HFFc6 (cell line): Measurements from ENCODE around the gene BTD. TPM values are rescaled to one million over a fixed set of nuclear protein-coding genes. Genes with fewer than 3 reads are reported as not detected.
"Not testable (repeated sequence)": the region's sequence is repeated elsewhere in the genome, so short reads cannot be mapped to it uniquely, and the experiment has no call there.

Experiments
- DNase-seq: peaks from one replicate; pipeline ENCODE4 v3.0.0-alpha.2; 2018
- H3K27ac Mint-ChIP-seq: 2 replicates; pipeline ENCODE4 v1.8.0; 2020; ENCODE audit warnings: mild to moderate bottlenecking, mixed read lengths
- H3K27me3 Mint-ChIP-seq: 2 replicates; pipeline ENCODE4 v1.8.0; 2021; ENCODE audit warnings: mild to moderate bottlenecking, moderate library complexity, mixed read lengths; ENCODE audit not compliant: insufficient read depth
- H3K36me3 Mint-ChIP-seq: 2 replicates; pipeline ENCODE4 v1.8.0; 2021; ENCODE audit warnings: low read depth, mixed read lengths
- H3K4me1 Mint-ChIP-seq: 2 replicates; pipeline ENCODE4 v1.8.0; 2020; ENCODE audit warnings: low read depth, mixed read lengths
- H3K4me3 Mint-ChIP-seq: 2 replicates; pipeline ENCODE4 v1.8.0; 2020; ENCODE audit warnings: mild to moderate bottlenecking, moderate library complexity, mixed read lengths
- H3K9me3 Mint-ChIP-seq: 2 replicates; pipeline ENCODE4 v1.8.0; 2020; ENCODE audit warnings: mild to moderate bottlenecking, mixed read lengths
- total RNA-seq, 6 experiments: library from RNA; stranded (reverse); fragmentation: NEBNext Ultra II Directional; extraction: Animal tissue kit (Norgen Biotek cat#: 25700); gene quantifications; 2 replicates in 1 of 6; 3 replicates in 5 of 6; pipeline ENCODE4 v1.2.3, GENCODE V29; 2021
- TF ChIP-seq, protein P1 (sequence below): fragments of 200-600 bp; sonication (generic); IDR thresholded peaks from 2 replicates; pipeline ENCODE4 v1.5.0; 2021; ENCODE audit warnings: antibody characterized with exemption, mild to moderate bottlenecking

Gene BTD
- total RNA-seq, 6 experiments from 2014 or later = 13.9 to 22.7 (median 17.2) TPM

DNA sequence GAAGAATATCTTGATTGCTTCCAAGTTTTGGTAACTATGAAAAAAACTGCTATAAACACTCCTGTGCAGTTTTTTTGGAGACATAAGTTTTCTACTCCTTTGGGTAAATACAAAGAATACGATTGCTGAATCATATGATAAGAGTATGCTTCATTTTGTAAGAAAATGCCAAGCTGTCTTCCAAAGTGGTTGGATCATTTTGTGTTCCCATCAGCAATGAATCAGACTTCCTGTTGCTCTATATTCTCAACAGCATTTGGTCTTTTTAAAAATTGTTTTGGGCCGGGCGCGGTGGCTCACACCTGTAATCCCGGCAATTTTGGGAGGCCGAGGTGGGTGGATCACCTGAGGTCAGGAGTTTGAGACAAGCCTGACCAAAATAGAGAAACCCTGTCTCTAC, 14.5 kb downstream of the BTD start:
- Mint-ChIP-seq H3K27me3 (peaks cover 1% of the 10 kb centered on the region), H3K36me3 (peaks cover 22% of the 10 kb centered on the region), H3K27ac (peak overlapping the region; percentile 19), H3K9me3 (peaks cover 22% of the 10 kb centered on the region), H3K4me3 (no peak overlapping the region), H3K4me1 (peaks cover 16% of the 10 kb centered on the region)
- TF ChIP-seq, protein P1, sequence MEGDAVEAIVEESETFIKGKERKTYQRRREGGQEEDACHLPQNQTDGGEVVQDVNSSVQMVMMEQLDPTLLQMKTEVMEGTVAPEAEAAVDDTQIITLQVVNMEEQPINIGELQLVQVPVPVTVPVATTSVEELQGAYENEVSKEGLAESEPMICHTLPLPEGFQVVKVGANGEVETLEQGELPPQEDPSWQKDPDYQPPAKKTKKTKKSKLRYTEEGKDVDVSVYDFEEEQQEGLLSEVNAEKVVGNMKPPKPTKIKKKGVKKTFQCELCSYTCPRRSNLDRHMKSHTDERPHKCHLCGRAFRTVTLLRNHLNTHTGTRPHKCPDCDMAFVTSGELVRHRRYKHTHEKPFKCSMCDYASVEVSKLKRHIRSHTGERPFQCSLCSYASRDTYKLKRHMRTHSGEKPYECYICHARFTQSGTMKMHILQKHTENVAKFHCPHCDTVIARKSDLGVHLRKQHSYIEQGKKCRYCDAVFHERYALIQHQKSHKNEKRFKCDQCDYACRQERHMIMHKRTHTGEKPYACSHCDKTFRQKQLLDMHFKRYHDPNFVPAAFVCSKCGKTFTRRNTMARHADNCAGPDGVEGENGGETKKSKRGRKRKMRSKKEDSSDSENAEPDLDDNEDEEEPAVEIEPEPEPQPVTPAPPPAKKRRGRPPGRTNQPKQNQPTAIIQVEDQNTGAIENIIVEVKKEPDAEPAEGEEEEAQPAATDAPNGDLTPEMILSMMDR = no peak
- DNase-seq = no peak

DNA sequence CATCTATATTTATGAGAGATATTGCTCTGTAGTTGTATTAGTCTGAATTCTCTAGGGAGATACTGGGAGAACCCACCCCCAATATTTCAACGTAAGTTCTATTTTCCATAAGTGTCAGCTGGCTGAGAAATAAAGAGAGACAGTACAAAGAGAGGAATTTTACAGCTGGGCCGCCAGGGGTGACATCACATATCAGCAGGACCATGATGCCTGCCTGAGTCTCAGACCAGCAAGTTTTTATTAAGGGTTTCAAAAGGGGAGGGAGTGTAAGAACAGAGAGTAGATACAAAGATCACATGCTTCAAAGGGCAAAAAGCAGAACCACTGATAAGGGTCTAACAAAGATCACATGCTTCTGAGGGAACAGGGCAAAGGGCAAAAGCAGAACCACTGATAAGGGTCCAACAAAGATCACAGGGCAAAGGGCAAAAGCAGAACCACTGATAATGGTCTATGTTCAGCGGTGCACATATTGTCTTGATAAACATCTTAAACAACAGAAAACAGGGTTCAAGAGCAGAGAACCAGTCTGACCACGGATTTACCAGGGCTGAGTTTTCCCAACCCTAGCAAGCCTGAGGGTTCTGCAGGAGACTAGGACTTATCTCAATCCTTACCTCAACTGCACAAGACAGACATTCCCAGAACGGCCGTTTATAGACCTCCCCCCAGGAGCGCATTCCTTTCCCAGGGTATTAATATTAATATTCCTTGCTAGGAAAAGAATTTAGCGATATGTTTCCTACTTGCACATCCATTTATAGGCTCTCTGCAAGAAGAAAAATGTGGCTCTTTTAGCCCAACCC, 18.3 kb downstream of the BTD start:
- peaks cover 43% of the 10 kb centered on the region for H3K36me3 Mint-ChIP-seq
- H3K9me3 Mint-ChIP-seq = peaks cover 31% of the 10 kb centered on the region
- H3K4me1 Mint-ChIP-seq = peaks cover 16% of the 10 kb centered on the region
- DNase-seq, H3K27me3 Mint-ChIP-seq, H3K4me3 Mint-ChIP-seq, H3K27ac Mint-ChIP-seq: not testable (repeated sequence)

DNA sequence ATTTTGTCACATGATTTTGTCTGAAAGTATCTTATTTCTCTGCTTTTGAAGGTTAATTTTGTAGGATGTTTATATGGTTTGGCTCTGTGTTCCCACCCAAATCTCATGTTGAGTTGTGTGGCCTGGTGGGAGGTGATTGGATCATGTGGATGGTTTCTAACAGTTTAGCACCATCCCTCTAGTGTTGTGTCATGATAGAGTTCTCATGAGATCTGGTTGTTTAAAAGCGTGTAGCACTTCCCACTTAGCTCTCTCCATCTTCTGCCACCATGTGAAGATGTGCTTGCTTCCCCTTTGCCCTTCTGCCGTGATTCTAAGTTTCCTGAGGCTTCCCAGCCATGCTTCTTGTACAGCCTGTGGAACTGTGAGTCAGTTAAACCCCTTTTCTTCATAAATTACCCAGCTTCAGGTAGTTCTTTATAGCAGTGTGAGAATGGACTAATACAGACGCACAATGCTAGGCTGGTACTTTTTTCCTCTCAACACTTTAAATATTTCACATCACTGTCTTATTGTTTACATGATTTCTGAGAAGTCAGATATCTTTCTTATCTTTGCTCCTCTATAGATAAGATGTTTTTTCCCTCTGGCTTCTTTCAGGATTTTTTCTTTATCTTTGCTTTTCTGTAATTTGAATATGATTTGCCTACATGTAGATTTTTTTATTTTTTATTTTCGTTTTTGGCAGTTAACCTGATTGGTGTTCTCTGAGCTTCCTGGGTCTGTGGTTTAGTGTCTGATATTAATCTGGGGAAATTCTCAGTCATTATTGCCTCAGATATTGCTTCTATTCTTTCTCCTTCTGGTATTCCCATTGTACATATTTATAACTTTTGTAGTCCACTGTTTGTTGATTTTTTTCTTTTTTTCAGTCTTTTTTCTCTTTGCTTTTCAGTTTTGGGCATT, 22.2 kb downstream of the BTD start:
- Mint-ChIP-seq H3K27ac (no peak overlapping the region), H3K27me3 (no peaks in the 10 kb centered on the region; the same call in 1 of the 2 replicates), H3K36me3 (peaks cover 43% of the 10 kb centered on the region), H3K4me1 (peaks cover 4% of the 10 kb centered on the region), H3K4me3 (no peak overlapping the region), H3K9me3 (peaks cover 31% of the 10 kb centered on the region)
- TF ChIP-seq, protein P1 = no peak
- no peak for DNase-seq

DNA sequence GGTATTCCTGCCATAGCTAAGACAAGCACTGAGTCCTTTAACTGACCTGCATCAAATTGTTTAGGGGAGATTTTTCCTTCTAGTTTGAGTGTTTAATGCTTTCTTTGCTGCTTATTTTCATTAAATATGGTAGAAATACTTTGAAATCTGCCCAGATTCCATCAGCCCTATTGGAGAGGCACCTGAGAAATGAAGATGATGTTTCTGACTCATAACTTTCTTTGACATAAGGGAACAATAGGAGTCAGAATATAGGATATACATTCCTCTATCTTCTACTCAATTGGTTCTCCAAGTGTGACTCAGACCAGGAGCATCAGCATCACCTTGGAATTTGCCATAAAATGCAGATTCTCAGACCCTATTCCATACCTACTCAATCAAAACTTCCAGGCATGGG, 27.4 kb downstream of the BTD start:
- no peaks in the 10 kb centered on the region for H3K9me3 Mint-ChIP-seq
- no peak overlapping the region for H3K27ac Mint-ChIP-seq
- no peak overlapping the region for H3K4me3 Mint-ChIP-seq
- H3K4me1 Mint-ChIP-seq = peaks cover 56% of the 10 kb centered on the region
- no peak for DNase-seq
- H3K27me3 Mint-ChIP-seq = no peaks in the 10 kb centered on the region
- H3K36me3 Mint-ChIP-seq = 0 out of 2 replicates have a peak, but pooled peaks cover 4% of the 10 kb centered on the region
- TF ChIP-seq, protein P1 = no peak

DNA sequence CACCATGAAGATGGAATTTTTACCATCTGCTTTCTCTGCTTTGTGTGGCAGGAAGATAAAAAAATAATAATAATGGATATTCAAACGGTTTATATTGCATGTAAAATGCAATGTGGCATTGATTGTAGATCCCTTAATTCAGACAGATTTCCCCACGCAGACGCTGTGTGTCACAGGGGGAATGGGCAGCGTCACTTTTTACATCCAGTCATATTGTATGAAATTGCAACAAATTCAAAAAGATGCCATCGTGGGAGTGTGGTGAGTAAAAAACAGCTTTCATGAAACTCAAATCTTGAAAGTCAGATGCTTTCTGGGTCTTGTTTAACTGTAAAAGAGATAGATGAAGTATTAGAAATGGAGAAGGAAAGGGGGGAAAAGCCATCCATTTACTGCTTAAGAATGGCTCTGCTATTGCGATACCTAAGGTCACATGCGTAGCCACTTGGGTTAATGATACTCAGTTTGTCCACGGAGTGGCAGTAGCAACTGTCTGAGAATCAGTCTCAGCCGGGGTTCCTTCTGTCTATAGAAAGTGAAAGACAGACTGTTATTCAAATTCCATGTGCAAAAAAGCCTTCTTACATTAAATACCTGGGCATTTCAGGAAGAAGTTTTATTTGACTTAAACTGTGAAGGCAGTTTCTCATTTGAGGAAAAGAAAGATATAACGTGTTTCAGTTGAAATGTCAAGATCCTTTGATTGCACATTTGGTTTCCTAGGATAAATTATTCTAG, 28.5 kb downstream of the BTD start:
- DNase-seq = peak; percentile 85
- Mint-ChIP-seq H3K4me3 (peak overlapping the region; percentile 86), H3K36me3 (0 out of 2 replicates have a peak, but pooled peaks cover 4% of the 10 kb centered on the region), H3K27ac (peak overlapping the region; percentile 89), H3K27me3 (no peaks in the 10 kb centered on the region), H3K9me3 (no peaks in the 10 kb centered on the region), H3K4me1 (peaks cover 67% of the 10 kb centered on the region)
- TF ChIP-seq, protein P1 = peak; percentile 87
